Measurements from ENCODE around the gene PWP2.

DNA sequence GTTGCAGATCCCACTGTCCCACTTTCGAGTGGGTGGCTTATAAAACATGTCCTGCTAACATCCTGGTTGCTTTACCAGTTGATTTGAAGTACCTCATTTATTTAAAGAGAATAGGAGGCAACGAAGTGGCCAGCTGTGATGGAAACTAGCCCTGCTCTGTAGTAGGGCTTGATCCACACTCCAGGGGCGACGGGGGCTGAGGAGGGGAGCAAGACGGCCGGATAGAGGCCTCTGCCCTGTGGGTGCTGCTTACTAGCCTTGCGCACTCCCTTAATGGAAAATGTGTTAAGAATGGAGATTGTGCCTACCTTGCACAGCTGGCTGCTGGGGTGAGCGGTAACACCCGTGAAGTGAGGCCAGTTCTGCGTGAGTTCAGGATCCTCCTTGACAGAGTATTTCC is 41.1 kb upstream of the PWP2 start:
- TF ChIP-seq SP1 (IDR thresholded peaks at IDR 0.05) (no peak), SUZ12 (IDR thresholded peaks at IDR 0.05) (no peak), ARNT (IDR thresholded peaks at IDR 0.05) (no peak)

Measured in HEK293T (cell line).